Measurements from ENCODE around the gene MED12L.
"Not testable (repeated sequence)": the region's sequence is repeated elsewhere in the genome, so short reads cannot be mapped to it uniquely, and the experiment has no call there.

DNA sequence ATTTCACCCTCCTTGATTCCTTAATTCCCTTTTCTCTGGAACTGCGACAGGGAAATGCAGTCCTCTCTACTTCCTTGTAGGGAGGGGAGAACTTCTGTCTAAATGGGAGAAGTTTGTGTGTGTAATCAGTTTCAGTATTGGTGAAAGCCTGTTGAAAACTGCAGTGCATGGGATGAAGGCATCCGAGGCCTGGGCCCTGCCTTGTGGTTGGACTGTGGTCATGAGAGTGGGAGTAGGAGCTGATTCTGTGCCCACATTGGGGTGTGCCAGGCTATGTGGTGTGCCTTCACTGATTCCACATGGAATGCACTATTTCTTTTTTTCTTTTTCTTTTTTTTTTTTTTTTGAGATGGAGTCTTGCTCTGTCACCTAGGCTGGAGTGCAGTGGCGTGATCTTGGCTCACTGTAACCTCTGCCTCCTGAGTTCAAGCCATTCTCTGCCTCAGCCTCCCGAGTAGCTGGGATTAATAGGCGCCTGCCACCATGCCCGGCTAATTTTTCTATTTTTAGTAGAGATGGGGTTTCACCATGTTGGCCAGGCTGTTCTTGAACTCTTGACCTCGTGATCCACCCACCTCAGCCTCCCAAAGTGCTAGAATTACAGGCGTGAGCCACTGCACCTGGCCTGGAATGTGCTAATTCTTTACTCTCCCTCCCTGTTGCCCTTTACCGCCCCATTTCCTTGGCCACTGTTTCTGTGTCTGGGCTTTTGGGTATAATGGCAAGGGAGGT is 84.7 kb downstream of the MED12L start:
- not testable (repeated sequence) for TF ChIP-seq POLR2A, EP300, POLR2AphosphoS5 (IDR thresholded peaks at IDR 0.05)
- TF ChIP-seq, protein P1, sequence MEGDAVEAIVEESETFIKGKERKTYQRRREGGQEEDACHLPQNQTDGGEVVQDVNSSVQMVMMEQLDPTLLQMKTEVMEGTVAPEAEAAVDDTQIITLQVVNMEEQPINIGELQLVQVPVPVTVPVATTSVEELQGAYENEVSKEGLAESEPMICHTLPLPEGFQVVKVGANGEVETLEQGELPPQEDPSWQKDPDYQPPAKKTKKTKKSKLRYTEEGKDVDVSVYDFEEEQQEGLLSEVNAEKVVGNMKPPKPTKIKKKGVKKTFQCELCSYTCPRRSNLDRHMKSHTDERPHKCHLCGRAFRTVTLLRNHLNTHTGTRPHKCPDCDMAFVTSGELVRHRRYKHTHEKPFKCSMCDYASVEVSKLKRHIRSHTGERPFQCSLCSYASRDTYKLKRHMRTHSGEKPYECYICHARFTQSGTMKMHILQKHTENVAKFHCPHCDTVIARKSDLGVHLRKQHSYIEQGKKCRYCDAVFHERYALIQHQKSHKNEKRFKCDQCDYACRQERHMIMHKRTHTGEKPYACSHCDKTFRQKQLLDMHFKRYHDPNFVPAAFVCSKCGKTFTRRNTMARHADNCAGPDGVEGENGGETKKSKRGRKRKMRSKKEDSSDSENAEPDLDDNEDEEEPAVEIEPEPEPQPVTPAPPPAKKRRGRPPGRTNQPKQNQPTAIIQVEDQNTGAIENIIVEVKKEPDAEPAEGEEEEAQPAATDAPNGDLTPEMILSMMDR (IDR thresholded peaks at IDR 0.05): not testable (repeated sequence)
